GM18868 (cell line): ENCODE measurements around the gene CHTOP.

ENCODE experiments used
- ATAC-seq: cut with Tn5 transposase; IDR thresholded peaks from one replicate; pipeline ENCODE4 v1.9.1; 2021; ENCODE audit warnings: mild to moderate bottlenecking, moderate library complexity; ENCODE audit not compliant: unreplicated experiment

The CHTOP gene

DNA sequence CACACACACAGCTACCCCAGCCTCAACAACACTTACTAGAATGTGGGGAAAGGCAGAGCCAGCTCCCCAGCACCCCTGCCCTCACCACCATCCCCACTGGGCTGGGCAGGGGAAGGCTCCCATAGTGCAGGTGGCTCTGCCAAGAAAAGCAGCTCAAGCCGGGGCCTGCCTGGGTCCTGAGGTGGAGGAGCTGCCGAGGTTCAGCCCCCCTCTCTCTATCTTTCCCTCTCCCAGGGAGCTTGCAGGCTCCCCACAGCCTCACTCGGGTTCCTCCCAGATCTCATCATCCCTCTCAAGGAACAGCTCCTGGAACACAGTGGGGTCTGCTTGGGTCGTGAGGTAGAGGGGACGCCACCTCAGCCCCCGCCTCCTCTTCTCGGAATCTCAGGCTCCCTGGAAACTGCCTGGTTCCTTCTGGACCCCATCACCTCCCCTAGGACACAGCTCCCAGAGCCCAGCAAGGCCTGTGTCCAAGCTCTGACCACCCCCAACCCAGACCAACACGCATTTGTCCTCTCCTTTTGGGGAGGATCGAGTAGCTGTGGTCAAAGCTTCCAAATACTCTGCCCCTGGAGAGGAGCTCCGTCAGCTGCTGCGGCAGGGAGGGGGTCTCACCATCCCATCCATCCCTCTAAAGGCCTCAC is 21.6 kb upstream of the CHTOP start:
- ATAC-seq, result no peak

DNA sequence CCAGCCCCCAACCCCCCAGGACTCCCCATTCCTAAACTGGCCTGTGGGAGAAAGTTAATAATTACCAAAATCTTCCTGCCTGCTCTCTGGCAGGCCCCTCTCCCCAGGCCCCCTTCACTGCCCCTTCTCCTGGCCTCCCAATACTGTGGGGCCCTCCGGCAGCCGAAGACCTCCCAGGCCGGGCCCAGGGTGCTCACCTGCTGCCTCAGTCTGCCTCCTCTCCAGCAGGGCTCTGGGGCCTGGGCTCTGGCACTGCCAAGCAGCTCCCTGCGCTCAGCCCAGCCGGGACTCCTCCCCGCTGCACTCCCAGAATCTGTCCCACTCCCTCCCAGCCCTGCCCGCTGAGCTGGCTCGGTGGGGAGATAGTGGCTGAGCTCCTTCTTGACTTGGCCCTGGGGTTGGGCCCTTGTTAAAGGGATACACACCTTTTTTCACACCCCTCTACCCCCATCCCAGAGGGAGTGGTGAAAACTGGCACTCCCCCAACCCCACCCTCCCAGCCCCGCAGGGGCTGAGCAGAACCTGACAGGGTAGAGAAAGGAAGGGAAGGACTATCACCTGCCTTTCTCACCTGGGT is 21.0 kb upstream of the CHTOP start, which contains the start of gene S100A16:
TSS of gene S100A16 (minus strand) at position 383 of the 577 bp plus-strand sequence. CDS start 4,986 bp downstream, outside the sequence.
- ATAC-seq, result no peak

DNA sequence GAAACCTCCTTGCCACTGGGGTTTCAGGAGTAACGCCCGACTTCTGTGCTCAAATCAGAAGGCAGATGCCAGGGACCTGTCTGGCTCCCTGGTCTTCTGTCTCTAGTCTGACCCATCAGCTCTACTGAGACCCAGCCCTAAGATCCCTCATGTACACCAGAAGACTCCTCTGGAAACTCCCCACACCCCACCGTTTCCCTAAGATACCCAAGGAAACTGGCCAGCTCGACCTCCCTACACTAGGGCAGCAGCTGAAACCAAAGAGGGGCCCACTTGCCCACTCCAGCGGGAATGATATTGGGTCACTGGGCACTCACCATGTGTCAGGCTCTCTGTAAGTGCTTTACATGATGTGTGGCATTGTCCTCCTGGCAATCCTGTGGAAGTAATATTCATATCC is 20.5 kb upstream of the CHTOP start:
- ATAC-seq, result no peak

DNA sequence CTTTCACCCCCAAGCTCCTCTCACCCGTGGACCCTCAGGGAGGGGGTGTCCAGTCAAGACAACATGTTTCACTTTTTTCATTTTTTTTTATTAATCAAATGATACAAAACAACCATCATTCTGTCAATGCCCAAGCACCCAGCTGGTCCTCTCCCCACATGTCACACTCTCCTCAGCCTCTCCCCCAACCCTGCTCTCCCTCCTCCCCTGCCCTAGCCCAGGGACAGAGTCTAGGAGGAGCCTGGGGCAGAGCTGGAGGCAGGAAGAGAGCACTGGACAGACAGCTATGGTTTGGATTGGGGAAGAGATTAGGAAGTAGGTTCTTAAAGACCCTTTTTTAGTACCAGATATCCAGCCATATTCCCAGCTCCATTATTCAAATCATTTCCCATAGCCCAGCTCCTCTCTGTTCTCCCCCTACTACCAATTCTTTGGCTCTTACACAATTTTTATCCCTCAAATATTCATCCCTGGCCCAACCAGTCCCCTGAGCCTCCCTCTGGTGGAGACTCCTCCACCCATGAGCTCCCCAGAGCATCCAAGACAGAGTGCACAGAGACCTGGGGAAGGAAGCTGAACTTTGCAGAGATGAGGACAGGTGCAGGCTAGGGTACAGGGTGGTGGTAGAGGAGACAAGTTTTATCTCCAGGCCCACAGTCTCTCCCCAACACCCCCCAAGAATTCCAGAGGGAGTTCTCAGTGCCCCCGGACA is 19.5 kb upstream of the CHTOP start:
- no peak for ATAC-seq

DNA sequence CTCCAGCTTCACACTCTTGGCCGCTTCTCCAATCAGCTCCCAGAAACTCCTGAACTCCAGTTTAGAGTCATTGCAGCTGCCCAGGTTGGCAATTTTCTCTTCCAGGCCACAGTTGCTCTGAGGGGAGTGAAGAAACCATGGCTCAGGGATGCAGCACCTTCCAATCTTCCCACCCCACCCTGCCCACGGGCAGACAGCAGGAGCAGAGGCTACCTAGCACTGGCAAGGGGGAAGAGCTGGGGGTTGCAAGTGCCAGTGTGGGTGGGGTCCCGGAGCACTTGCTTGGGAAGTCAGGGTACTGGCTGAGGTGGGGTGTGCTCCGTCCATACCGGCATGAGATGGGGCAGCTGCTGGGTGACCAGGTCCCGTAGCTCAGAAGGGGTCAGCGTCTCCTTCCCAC is 19.0 kb upstream of the CHTOP start:
- no peak for ATAC-seq

DNA sequence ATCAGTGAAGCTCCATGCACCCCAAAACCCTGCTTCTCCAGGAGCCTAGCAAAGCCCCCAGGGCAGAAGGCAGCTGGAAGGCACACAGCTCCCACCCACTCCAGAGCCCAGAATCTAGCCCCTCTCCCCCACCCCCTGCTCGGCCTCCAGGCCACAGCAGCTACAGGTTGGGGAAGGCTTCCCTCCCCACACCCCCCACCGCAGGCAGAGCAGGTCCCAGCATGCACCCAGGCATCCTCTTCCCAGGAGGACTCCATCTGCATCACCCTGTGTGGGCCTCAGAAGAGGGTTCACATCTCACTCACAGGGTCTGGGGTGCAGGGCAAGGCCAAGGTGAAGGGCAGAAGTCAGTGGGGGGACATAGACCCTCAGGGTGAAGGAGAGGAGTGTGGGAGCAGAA is 18.5 kb upstream of the CHTOP start:
- no peak for ATAC-seq

DNA sequence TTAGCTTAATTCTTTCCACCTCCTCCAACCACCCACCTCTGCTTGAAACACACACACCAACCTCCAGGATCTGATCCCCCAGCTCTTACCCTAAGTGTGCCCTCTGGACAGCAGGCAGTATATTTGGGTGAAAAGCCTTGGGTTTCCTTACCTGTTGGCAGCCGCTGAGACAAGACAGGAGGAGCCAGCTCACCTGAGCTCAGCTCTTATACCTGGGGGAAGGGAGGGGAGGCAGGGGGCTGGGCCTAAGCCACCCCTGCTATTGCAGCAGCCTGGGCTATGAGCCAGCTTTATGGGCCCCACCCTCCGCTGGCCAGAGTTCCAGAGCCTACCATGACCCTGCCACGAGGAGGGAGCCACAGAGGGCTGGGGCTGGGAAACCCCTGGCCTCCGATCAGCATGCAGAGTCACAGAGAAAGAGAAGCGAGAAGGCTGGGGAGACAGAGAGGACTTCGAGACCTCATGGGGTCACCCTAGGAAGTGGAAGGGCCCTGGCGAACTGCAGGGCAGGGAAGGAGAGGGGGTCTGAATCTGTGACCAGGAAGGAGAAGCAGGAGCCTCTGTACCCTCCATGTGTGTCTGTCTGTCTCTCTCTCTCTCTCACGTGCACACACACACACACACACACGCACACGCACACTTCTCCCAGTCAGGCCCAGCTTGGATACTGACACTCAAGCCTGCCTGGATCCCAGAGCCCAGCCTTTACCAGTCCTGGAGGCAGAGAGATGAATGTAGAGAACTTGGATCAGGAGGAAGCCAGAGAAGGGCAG is 17.5 kb upstream of the CHTOP start, which contains the start of gene S100A14:
TSS of gene S100A14 (minus strand) at position 182 of the 773 bp plus-strand sequence. CDS start 467 bp downstream, outside the sequence.
- no peak for ATAC-seq

DNA sequence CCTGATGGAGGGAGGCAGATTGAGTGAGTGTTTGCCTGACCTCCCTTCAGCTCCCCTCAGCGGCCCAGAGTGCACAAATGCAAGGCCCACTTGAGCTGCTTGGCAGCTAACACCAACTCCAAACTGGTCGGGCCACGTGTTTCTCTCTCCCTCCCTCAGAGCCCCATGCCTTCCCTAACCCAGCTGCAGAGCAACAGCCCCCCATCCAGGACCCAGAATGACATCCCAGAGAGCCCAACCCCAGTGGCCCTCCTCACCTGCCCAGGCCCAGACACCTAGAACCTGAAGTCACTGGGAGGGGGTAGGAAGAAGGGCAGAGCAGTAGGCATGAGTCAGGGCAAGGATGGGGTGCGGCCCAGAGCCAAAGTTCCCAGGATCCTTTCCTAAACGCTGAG is 17.0 kb upstream of the CHTOP start:
- ATAC-seq, result no peak

DNA sequence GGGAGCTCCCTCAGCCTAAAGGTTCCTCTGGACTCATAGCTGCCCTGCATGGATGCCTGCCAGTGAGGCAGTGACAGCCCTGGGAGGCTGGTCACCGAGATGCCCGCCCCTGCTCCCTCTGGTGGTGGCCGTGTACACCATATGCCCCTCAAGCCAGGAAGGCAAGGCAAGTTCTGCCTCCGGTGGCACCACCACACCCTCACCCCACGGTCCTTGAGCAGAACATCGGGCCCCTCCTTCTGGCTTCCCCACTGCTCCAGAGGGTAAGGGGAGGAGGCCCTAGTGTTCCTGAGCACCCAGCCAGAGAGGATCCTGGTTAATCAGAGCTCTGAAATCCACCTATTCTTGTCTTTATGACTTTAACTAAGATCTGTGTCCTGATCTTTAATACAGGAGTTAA is 16.2 kb upstream of the CHTOP start:
- ATAC-seq, result peak; percentile 62

DNA sequence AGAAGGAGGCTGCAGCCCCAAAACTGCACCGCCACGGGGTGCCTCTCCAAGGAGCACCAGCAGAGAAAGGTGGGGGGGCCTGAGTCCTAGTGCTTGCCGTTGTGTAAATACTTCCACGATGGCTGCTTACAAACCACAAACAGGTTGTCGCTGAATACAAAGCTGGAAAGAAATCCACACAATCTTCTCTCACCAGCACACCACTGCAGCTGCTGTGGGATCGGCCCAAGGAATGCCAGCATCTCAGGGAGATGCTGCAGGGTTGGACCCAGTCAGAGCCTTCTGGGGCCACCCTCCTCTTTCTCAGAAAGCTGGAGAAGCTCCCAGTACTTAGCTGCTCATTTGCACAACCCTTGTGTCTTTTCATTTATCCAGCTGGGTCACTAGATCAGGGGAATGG is 14.7 kb upstream of the CHTOP start:
- no peak for ATAC-seq

DNA sequence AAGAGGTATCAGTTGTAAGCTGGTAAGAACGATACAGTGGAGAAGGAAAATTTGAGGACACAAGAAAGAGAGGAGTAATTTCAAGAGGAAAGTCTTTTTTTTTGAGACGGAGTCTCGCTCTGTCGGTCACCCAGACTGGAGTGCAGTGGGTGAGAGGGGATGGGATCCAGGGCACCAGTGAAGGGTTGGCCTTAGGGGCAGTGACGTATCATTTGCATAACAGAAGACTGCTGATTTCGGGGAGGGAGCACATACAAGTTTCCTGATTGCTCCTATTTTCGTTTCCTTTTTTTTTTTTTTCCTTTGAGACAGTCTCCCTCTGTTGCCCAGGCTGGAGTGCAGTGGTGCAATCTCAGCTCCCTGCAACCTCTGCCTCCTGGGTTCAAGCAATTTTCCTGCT is 10.8 kb upstream of the CHTOP start:
- ATAC-seq, result no peak

DNA sequence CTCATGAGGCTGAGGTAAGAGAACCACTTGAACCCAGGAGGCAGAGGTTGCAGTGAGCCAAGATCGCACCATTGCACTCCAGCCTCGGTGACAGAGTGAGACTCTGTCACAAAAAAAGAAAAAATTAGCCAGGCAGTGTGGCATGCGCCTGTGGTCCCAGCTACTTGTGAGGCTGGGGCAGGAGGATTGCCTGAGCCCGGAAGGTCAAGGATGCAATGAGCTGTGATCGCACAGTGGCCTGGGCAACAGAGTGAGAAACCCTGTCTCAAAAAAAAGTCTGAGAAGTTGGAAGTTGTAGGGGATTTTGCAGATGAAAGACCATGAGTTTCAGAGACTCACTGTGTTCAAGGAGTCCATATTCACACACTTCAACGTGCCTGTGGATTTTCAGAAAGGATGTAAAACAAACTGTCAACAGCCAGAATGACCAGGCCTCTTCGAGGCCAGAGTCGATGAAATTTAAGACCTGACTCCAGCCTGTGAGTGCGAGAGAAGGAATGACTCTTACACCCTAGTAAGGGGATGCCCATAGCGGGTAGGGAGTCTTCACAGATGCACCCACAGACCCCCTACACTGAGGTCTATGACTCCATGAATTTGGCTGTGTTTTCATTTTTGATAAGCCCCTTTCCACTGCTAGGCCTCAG is 8.8 kb upstream of the CHTOP start:
- no peak for ATAC-seq

DNA sequence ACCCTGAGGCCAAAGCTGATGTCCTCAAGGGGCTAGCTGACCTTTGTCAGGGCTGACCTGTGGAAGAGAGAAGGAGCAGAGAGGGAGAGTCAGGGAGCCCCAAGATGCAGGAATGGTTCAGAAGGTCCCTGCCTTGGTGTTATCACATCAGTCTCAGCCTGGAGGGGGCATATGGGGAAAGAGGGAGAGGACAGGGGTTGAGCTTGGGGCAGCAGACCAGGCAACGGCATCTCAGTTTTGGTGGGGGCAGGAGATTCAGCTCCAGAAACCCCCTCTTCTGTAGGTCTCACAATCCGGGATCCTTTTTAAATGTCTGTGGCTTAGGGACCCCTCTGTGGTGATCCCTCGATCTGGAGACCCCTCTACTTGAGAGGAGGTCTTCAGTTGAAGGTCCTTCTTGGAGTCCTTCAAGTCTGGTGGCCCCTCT is 7.4 kb upstream of the CHTOP start:
- ATAC-seq, result no peak

DNA sequence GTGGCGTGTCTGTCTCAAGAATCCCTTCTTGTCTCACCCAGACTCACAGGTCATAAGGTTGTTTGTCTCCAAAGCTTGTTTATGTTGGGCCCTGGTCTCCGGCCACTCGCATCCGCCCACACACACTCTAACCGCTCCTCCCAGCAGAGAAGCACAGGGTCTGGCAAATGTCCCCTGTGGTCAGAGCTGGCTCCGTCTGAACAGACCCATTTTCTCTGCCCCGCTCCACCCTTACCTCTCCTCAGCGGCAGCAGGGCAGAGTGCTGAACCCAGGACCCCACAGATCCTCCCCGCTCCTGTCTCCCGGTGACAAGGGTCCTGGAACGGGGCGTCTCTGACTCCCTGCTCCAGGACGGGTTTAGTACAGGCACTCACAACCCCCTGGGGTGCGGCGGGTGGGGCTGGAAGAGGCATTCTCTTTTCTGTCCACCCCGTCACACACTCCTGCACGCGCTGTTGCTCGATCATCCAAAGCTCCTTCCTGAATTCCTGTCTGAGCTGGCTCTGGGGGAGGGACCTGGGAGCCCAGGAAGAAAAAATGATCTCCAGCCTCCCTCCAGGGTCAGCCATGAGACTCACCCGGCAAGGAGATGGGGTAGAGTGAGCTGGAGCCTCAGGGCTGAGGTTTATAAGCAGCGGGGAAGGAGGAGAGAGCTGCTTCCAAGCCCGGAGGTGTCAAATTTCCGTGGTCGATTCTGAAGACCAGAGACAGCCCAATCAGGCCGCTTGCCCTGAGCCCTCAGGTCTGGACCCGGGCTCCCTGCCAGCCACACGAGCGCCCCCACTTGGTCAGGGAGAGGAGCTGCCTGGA is 6.8 kb upstream of the CHTOP start, which contains the start of gene S100A13:
TSS of gene S100A13 (minus strand) at position 602 of the 811 bp plus-strand sequence. CDS start 1,033 bp downstream, outside the sequence.
- ATAC-seq, result no peak

DNA sequence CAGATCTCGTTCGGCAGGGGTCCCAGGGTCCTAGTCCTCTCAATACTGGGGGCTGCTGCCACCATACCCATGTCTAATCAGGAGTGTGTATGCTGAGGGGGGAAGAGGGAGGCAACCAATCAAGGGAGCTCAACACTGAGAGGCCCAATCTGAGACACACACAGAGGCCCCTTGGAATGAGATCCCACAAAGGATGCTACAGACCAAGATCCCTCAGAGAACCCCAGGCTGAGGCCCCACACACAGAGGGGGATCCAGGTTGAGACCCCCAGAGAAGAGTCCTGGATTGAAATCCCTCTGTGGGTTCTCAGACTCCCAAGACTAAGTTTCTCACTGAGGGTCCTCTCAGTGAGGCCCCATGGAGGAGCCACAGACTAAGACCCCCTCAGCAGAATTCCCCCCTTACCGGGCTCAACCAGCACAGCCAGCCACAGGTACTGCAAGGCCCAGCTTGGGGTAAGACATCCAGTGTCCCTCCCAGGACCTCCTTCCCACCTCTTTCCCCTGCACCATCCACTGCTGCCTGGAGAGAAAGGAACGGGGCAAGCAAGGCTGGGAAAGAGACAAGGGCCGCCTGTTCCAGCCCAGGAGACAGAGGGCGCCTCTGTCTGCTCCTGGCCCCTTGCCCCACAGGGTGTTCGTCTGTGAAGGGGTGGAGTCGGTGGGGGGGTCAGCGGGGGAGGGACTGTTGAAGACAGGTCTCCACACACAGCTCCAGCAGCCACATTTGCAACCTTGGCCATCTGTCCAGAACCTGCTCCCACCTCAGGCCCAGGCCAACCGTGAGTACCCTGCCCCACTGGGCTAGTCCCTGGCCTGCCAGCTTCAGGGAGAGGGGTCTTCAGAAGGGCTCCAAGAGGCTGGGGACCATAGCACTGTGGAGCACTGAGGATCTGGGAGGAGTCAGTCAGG is 5.9 kb upstream of the CHTOP start, which contains the start of gene S100A1:
TSS of gene S100A1 (plus strand) at position 720 of the 912 bp plus-strand sequence. CDS start 2,088 bp downstream, outside the sequence.
- no peak for ATAC-seq

DNA sequence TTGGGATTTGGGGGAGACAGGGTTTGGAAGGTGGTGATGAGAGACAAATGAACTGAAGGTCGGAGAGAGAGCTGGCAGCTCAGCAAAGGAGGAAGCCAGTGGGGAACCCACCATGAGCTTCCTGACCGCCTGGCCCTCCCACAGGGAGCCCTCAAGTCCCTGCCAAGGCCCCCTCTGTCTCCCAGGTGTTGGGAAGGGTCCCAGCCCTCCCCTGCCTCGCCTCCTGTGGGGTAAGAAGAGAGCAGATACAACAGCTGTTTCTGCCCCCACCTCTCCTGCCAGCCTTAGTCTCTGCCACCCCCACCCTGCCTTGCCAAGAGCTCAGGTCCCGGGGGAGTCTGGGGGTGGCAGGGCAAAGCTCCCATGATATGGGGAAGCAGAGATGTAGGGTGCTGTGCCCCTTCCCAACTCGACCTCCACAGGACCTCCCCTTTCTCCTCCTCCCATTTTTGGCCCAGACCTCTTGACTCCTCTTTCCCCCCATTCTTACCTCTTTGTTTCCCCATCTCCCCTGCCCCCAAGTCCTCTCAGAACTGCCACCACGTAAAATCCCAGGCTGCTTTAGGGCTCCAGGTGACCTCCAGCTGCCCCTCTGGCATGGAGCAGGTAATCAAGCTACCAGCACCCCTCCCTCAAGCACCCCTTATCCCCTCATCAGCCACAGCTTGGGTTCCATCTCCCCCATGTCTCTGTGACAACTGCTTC is 5.1 kb upstream of the CHTOP start:
- ATAC-seq, result no peak

DNA sequence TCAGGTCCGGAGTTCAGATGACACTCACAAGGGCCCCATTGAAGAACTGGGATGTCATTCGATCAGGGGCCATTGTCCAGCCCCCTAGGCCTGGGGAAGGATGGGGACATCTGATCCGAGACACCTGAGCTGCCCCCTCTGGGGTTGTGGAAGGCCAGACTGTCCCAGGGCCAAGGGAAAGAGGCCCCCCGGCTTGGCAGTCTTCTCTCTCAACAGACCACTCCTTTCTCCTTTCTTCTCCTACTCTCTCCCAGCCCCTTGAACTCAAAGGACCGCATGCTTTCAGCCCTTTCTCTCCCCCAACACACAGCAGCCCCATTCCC is 4.6 kb upstream of the CHTOP start:
- ATAC-seq, result no peak

DNA sequence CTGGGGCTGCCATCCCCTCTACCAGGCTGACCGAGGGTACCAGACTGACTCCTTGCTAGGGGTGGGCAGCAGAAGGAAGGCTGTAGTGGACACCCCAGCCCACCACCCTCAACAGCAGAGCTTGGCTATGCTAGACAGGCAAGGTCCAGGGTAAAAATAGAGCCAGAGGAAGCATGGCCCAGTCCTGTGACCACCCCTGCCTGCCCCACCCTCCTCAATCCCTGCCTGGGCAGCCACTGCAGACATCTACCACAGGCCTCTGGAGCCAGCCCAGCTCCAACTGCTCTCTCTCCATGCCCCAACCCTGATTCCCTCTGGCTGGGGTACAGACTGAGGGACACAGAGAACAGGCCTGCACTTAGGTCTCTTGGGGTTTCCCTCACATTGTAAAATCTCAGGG is 3.9 kb upstream of the CHTOP start:
- no peak for ATAC-seq
